GM18861 (cell line): ENCODE results near the gene MAMDC4.
A peak's percentile ranks its signal among the peaks of the same experiment; 100 is the strongest.
"Not testable (repeated sequence)": the region's sequence is repeated elsewhere in the genome, so short reads cannot be mapped to it uniquely, and the experiment has no call there.

Source experiments
- ATAC-seq: cut with Tn5 transposase; IDR thresholded peaks from one replicate; pipeline ENCODE4 v1.9.1; 2021; ENCODE audit not compliant: unreplicated experiment

MAMDC4 gene

DNA sequence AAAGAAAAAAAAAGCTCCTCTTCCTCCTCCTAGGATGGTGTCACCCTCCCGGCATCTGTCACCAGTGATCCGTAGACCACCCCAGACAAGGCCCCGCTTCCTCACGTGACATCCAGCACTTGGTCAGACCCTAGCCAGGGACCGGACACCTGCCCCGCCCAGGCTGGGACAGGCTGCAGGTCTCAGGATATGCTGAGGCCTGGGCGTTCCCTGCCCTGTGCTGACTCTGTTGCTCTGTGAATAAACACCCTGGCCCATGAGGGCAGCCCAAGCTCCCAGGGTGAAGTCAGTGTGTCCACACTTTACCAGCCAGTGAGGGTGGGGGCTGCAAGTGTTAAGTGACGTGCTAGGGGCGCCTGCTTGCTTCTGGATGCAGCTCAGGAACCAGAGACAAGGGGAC, 8.4 kb downstream of the MAMDC4 start:
- no peak for ATAC-seq

DNA sequence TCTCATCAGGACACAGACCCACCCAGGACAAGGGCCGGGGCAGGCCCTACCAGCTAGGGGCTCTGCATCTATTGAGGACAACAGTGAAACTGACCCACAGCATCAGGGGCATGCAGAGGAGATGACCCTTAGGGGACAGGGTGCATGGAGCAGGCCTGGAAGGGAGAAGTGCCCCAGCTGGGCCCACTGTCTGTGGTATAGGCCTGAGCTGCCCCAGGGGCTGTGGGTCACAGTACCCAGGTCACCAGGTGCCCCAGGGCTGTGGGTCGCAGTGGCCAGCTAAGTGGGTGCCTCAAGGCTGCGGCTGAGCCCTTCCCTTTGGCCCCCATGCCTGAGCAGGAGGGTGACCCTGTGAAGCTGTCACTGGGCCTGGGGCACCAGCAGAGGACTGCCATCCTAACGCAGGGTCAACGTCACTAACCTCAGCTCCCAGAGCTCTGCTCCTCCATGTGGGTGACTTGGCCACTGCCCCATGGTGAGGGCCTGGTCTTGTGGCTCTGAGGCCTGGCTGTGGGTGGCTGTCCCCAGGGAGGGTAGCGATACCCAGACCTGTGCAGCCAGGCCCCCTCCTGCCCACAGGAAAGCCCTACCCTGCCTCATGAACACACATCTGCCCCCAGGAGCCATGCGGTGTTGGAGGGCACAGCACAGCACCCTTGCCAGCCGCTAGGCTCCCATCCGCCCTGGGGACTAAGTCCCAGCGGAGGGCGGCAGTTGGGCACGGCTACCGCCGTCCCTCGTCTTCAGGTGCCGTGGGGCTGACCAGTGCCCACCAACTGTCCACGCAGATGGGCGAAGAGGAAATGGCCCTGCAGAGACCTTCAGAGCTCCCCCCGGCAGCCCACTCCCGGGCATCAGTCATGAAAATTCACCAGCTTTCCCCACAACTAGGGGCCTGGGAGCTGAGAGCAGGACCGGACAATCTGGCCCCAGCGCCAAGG, 9.1 kb downstream of the MAMDC4 start:
- ATAC-seq, result no peak

DNA sequence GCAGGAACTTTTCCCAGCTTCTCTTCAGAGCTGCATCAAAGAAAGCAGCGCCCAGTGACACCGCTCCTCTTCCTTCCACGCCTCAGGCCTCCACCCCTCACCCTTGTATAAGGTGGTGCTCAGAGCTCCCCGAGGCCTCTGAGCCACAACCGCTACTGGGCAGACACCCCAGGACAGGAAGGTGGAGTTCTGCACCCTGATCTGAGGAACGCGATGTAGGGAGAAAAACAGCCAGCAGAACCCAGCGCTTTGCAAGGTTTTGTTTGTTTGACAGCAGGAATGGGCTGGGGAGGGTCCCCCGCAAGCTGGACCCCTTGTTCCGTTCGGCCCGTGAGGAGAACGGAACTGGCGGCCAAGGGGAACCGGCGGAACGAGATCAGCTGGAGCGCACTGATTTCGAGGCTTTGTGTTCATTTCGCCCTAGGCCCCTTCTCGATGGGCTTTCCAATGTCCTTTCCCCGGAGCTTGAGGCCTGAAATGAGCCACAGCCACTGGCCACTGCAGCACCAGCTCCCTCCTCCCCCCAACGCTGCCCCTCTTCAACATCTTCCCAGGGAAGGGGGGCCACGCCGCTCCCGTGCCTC, 9.8 kb downstream of the MAMDC4 start:
- no peak for ATAC-seq

DNA sequence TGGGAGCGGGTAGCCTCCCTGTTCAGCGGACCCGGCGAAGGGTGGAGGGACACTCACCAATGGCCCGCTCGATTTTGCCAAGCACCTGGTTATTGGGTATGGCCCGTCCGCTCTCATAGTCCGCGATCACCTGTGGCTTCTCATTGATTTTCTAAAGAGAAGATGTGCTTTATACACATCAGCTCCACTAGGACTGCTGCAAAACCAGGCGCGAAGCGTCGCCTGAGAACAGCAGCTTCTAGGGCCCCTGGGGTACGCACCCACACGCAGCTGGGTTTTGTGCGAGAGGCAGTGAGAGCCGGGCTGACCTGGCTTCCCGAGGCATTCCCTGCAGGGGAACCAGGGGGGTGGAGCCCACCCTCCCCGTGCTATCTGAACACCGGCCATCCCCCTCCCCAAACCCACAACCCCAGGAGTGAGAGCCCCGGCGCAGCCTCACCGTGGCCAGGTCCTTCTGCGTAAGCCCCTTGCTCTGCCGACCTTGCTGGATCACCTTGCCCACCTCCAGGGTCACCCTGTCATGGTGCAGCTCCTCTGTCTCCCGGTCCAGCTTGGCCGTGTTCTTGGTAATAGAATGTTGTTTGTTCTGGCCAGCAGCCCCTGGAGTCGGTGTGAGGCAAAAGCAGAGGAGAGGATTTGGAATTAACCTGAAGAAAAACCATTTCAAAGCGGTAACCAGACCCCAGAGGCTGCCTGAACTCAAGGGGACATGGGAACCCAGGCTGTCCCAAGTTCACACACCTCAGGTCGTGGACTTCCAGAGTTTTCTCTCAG, 10.9 kb downstream of the MAMDC4 start:
- no peak for ATAC-seq

DNA sequence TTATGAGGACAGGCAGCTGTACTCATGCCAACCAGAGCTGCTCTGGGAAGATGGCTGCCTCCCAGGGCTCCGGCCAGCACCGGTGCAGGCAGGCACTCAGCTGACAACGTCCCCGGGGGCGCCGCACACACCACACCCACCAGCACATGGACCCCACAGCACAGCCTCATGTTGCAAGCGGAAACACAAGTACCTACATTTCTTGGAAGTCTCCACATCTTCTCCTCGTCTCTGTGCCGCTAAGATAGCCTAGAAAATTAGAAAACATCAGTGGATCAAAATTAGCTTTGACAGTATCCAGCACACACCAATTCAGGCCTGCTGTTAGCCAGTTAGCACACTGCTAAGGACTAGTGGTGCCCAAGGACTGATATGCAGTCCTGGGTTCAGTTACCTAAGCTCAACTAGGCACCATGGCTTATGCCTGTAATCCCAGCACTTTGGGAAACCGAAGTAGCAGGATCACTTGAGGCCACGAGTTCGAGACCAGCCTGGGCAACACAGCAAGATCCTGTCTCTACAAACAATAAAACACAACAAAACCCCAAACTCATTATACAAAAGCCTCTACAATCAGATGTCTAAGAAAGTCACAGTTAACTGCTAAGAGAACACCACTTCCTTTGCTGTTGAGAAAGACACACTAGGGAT, 11.6 kb downstream of the MAMDC4 start:
- no peak for ATAC-seq

DNA sequence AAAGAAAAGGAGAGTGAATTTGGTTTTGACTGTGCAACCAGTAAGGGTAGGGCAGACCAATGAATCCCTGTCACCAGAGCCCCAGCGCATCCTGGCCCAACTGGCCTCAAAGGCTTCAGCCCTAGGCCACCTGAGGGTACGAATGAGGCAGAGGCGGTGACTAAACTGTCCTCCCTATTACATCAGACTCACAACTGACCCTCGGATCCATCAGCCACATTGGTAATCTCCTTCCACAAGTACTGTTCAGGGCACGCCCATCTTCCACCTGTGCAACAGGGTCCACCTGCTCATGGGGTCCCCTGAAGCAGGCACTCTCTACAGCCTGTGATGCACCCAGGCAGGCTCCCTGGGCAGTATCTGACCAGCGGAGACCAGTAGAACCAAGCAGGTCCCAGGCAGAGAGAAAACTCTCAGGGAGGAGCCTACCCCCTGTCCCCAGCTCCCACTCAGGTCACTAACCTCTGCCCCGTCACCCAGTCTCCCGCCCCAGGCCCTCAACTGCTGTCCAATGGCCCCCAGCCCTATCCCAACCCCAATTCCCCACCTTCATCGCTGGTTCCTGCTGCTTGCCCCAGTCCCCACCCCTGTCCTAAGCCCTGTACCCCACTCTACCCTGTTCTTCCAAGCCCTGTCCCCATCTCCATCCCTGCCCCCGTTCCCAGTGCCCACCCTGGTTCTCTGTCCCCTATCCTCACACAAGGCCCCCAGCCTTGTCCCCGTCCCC, 13.1 kb downstream of the MAMDC4 start:
- ATAC-seq, result no peak

DNA sequence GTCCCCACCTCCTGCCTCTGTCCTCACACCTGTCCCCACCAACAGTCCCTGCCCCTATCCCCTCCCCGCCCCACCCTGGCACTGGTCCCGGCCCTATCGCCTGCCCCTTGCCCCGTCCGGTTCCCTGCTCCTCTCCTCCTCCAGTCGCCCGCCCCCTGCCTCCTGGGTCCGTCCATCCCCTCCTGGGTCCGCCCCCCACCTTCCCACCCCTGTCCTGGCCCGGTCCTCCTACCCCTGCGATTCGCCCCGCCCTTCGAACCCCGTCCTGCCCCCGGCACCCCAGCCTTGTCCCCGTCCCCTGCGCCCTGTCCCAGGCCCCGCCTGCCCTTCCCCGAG, 13.6 kb downstream of the MAMDC4 start:
- ATAC-seq, result no peak

DNA sequence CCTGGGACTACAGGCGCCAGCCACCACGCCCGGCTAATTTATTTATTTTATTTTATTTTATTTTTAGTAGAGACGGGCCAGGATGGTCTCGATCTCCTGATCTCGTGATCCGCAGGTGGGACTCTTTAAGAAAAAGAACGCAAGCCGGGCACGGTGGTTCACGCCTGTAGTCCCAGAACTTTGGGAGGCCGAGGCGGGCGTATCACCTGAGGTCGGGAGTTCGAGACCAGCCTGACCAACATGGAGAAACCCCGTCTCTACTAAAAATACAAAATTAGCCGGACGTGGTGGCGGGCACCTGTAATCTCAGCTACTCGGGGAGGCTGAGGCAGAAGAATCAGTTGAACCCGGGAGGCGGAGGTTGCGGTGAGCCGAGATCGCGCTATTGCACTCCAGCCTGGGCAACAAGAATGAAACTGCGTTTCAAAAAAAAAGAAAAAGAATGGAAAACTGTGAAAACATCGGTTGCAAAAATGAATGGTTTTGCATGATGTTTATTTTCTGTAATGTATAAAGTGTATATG, 14.8 kb downstream of the MAMDC4 start:
- ATAC-seq, result not testable (repeated sequence)

GRCh38 chr9:136867480-136867879, 15.3 kb downstream of the MAMDC4 start:
- no peak for ATAC-seq

GRCh38 chr9:136867917-136868316, 15.8 kb downstream of the MAMDC4 start:
- ATAC-seq, result no peak

DNA sequence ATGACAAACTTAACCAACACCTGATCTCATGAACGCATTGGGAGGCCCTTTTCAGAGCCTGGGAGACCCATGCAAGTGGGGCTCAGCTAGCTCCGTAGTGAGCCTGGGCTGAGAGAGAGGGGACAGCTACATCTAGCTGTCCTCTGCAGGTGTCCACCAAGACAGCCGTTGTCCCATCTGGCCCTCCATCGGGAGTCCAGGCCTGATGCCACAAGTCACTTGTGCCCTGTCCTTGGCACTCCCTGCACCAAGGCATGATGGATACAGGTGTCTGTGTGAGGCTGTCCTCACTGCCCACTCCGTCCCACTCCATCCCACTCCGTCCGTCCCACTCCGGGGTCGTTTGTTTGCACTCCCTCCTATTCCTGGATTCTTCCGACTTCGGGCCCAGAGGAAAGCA, 16.5 kb downstream of the MAMDC4 start:
- no peak for ATAC-seq

DNA sequence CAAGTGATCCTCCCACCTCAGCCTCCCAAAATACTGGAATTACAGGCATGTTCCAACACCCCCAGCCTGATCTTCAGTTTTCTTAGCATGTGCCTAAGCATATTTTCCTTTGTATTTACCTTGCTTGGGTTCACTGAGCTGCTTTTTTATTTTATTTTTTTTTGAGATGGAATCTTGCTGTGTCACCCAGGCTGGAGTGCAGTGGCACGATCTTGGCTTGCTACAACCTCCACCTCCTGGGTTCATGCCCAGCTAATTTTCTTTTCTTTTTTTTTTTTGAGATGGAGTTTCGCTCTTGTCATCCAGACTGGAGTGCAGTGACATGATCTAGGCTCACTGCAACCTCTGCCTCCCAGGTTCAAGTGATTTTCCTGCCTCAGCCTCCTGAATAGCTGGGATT, 17.5 kb downstream of the MAMDC4 start:
- ATAC-seq, result not testable (repeated sequence)

GRCh38 chr9:136875155-136875554, 23.0 kb downstream of the MAMDC4 start:
- ATAC-seq, result no peak

DNA sequence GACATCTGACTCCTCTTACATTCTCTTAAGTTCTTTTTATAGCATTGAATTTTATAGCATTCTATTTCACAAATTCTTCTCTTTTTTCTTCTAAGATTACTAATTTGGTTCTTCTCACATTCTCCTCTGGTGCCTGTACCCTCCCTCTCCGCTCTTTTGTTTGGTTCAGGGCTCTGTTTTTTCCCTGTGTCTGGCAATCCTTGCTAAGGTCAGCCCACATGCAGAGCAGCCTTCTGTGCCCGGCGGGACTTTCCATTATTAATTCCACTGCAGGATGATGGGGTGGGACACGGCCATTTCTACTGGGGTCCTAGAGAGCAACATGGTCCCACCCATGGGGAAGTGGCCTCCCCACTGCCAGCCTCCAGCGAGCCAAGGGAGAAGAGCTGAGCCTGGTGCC, 24.3 kb downstream of the MAMDC4 start:
- ATAC-seq, result no peak

DNA sequence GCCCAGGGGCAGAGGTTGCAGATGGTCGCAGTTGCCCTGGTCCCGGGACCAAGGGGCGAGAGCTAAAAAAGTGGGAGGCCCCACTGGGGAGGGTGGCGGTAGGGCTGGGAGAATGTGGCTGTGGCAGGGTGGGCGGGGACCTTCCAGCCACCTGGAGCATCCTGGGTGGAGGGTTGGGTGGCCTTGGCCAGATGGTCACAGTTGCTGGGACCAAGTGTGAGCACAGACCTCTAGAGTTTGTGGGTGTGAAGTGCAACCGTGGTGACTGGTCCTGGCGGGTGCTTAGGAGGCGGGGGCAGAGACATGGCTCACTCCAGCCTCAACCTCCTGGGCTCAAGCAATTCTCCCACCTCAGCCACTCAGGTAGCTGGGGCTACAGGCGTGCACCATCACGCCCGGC, 28.5 kb downstream of the MAMDC4 start:
- ATAC-seq, result no peak

GRCh38 chr9:136881691-136882108, 29.6 kb downstream of the MAMDC4 start:
- no peak for ATAC-seq

DNA sequence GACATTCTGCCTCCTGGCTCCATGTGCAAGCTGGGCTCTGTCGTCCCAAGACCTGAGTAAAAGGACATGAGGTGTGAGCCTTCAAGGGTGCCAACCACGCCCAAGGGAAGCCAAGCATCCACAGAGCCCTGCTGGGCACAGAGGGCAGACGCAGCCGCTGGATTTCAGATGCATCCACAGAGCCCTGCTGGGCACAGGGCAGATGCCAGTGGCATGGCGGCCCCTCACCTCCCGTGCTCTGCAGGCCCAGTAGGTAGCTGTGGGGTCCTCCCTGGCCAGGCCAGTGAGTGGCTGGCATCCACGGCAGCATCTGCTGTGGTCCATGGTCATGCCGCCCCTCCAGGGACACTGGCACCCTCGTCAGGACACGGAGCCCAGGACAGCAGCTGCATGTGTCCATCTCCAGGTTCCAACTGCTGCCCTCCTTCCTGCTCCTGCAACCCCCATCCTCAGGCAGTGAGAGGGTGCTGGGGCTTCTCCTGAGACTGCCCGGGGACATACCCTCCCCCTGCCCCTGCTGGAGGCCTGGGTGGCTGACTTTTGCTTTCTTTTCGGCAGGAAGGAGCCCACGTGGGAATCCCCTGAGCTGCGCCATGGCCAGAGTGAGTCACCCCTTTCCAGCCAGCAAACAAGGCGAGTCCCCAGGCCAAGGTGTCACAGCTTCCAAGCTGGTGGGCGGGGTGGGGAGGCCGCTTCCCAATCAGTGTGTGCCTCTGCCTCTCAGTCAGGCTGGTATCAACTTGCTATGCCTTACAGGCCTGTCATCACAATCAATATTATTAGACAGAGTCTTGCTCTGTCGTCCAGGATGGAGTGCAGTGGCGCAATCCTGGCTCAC, 30.2 kb downstream of the MAMDC4 start:
- peak; percentile 22 for ATAC-seq

DNA sequence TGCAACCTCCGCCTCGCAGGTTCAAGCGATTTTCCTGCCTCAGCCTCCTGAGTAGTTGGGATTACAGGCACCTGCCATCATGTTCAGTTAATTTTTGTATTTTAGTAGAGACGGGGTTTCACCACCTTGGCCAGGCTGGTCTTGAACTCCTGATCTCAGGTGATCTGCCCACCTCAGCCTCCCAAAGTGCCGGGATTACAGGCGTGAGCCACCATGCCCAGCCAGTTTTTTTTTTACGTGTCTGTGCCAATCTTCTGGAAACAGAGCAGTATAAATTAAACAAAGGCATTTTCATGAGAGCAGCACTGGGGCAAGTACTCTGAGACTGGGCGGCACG, 30.8 kb downstream of the MAMDC4 start:
- ATAC-seq, result not testable (repeated sequence)

DNA sequence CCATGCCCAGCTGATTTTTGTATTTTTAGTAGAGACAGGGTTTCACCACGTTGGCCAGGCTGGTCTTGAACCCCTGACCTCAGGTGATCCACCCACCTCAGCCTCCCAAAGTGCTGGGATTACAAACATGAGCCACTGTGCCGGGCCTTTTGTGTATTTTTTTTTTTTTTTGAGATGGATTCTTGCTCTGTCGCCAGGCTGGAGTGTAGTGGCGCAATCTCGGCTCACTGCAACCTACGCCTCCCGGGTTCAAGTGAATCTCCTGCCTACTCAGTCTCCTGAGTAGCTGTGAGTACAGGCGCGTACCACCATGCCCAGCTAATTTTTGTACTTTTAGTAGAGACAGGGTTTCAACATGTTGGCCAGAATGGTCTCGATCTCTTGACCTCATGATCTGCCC, 31.5 kb downstream of the MAMDC4 start:
- not testable (repeated sequence) for ATAC-seq
